22Rv1 (cell line): Measurements from ENCODE around the gene ALLC.
"Not testable (repeated sequence)": the region's sequence is repeated elsewhere in the genome, so short reads cannot be mapped to it uniquely, and the experiment has no call there.

Experiments used
- H3K27ac ChIP-seq: fragments of 450-650 bp; 2 replicates; pipeline ENCODE4 v1.5.1; 2017
- CTCF ChIP-seq: fragments of 450-650 bp; IDR thresholded peaks from 2 replicates; pipeline ENCODE4 v1.5.1; 2017; ENCODE audit warnings: mild to moderate bottlenecking
- ZFX ChIP-seq: fragments of 450-650 bp; IDR thresholded peaks from 2 replicates; pipeline ENCODE4 v1.6.1; 2017; ENCODE audit warnings: antibody characterized with exemption, borderline replicate concordance

Gene ALLC

GRCh38 chr2:3633982-3634595 is 23.9 kb upstream of the ALLC start:
- no peak for TF ChIP-seq ZFX
- no peak for TF ChIP-seq CTCF
- H3K27ac ChIP-seq = no peak overlapping the region

GRCh38 chr2:3634596-3635121 is 23.3 kb upstream of the ALLC start:
- H3K27ac ChIP-seq = no peak overlapping the region
- TF ChIP-seq ZFX (no peak), CTCF (no peak)

- no peak for TF ChIP-seq ZFX
- no peak for TF ChIP-seq CTCF
- H3K27ac ChIP-seq = no peak overlapping the region
Observed at GRCh38 chr2:3635171-3635974, 22.6 kb upstream of the ALLC start.

- H3K27ac ChIP-seq = not testable (repeated sequence)
Observed at GRCh38 chr2:3635975-3636327, 22.0 kb upstream of the ALLC start.

- TF ChIP-seq ZFX (no peak), CTCF (no peak)
- no peak overlapping the region for H3K27ac ChIP-seq
Observed at GRCh38 chr2:3636586-3637310, 21.3 kb upstream of the ALLC start.

- TF ChIP-seq CTCF (no peak), ZFX (no peak)
- H3K27ac ChIP-seq = no peak overlapping the region
Observed at GRCh38 chr2:3637311-3637675, 20.7 kb upstream of the ALLC start.

GRCh38 chr2:3637692-3638455 is 20.1 kb upstream of the ALLC start:
- TF ChIP-seq CTCF (no peak), ZFX (no peak)

More at GRCh38 chr2:3637692-3638455, 20.1 kb upstream of the ALLC start:
- no peak overlapping the region for H3K27ac ChIP-seq
